MCF 10A (cell line): ENCODE data around the gene RAB5B. TPM values are rescaled to one million over a fixed set of nuclear protein-coding genes. Genes with fewer than 3 reads are reported as not detected.

ENCODE experiments used
- BruUV-seq: library from RNA; stranded (reverse); fragments of 400-500 nt; replicated peaks from 2 replicates; lab custom pipeline; 2021; lab: Mats Ljungman, UMichigan
- CTCF ChIA-PET: fragments of 300-600 bp; sonication (Branson Sonifier 250); formaldehyde crosslinking; extraction: SDS; loops from one replicate; lab custom pipeline; 2021; ENCODE audit warnings: antibody characterized with exemption, inconsistent platforms; lab: Yijun Ruan, JAX
- POLR2A ChIA-PET: fragments of 300-600, 350-650 bp; sonication (Branson Sonifier 250); formaldehyde crosslinking; extraction: SDS; loops from one replicate; lab custom pipeline; 2020; ENCODE audit warnings: antibody characterized with exemption, inconsistent platforms; lab: Yijun Ruan, JAX
- DNase-seq: peaks from one replicate; pipeline ENCODE4 v3.0.0-alpha.2; 2018; ENCODE audit not compliant: unreplicated experiment
- H3K27ac Mint-ChIP-seq: one replicate; pipeline ENCODE4 v1.8.0; 2022; ENCODE audit warnings: mild to moderate bottlenecking, low read depth, mixed read lengths; ENCODE audit not compliant: unreplicated experiment
- H3K27me3 Mint-ChIP-seq: one replicate; pipeline ENCODE4 v1.8.0; 2022; ENCODE audit warnings: mixed read lengths; ENCODE audit not compliant: insufficient read depth, unreplicated experiment
- H3K36me3 Mint-ChIP-seq: one replicate; pipeline ENCODE4 v1.8.0; 2022; ENCODE audit warnings: mild to moderate bottlenecking, moderate library complexity, mixed read lengths; ENCODE audit not compliant: insufficient read depth, unreplicated experiment
- H3K4me1 Mint-ChIP-seq: one replicate; pipeline ENCODE4 v1.8.0; 2022; ENCODE audit warnings: mixed read lengths; ENCODE audit not compliant: insufficient read depth, unreplicated experiment
- H3K4me3 Mint-ChIP-seq: one replicate; pipeline ENCODE4 v1.8.0; 2022; ENCODE audit warnings: mild to moderate bottlenecking, moderate library complexity, mixed read lengths; ENCODE audit not compliant: unreplicated experiment
- H3K9me3 Mint-ChIP-seq: one replicate; pipeline ENCODE4 v1.8.0; 2022; ENCODE audit warnings: mixed read lengths; ENCODE audit not compliant: unreplicated experiment
- CTCF ChIP-seq: fragments of 200-600 bp; IDR thresholded peaks from one replicate; pipeline ENCODE4 v1.8.0; 2022; ENCODE audit warnings: antibody characterized with exemption, mild to moderate bottlenecking; ENCODE audit not compliant: unreplicated experiment
- intact Hi-C: fragments of 100-400 bp; cut with micrococcal nuclease; formaldehyde crosslinking; loops from 2 replicates; pipeline ENCODE4 v1.14.1; 2022
- total RNA-seq: library from RNA; stranded (reverse); gene quantifications from 2 replicates; pipeline ENCODE4 v1.2.3, GENCODE V29; 2022

RAB5B gene
- total RNA-seq, 1 experiment from 2014 or later: 67.4 TPM

- H3K4me3 Mint-ChIP-seq: no peak overlapping the region
- no TSS peak for BruUV-seq
- ChIA-PET CTCF (interaction anchor here (0.6 to 5.0 kb wide), 33 partner anchors 10 to 261 kb away, joined by 3 to 80 read pairs (median 4); partner anchors contain the start of genes ESYT1, ORMDL2, RAB5B and SARNP), POLR2A (interaction anchor here (0.6 to 5.0 kb wide), 14 partner anchors 10 to 257 kb away, joined by 3 to 71 read pairs (median 14); partner anchors contain the start of genes ESYT1, PA2G4 and RAB5B)
- H3K27ac Mint-ChIP-seq: no peak overlapping the region
- intact Hi-C loops: no loop called here
- no peaks in the 10 kb centered on the region for H3K27me3 Mint-ChIP-seq
- peaks cover 38% of the 10 kb centered on the region for H3K36me3 Mint-ChIP-seq
- no peaks in the 10 kb centered on the region for H3K9me3 Mint-ChIP-seq
- no peak for DNase-seq
- no peak for TF ChIP-seq CTCF
- peaks cover 12% of the 10 kb centered on the region for H3K4me1 Mint-ChIP-seq
These were observed 21.5 kb downstream of the RAB5B start for GRCh38 chr12:55995366-55995765.

GRCh38 chr12:55996201-55996714, 22.4 kb downstream of the RAB5B start:
- POLR2A ChIA-PET: interaction anchor here (0.5 to 5.0 kb wide), 27 partner anchors 8 to 327 kb away, joined by 3 to 71 read pairs (median 5); partner anchors contain the start of genes CD63, ESYT1, ORMDL2 and PA2G4
- TF ChIP-seq CTCF: peak; percentile 74
- Mint-ChIP-seq H3K4me1 (peaks cover 12% of the 10 kb centered on the region), H3K27me3 (no peaks in the 10 kb centered on the region), H3K27ac (peak overlapping the region; percentile 28), H3K36me3 (peaks cover 29% of the 10 kb centered on the region), H3K9me3 (no peaks in the 10 kb centered on the region), H3K4me3 (peak overlapping the region; percentile 92)
- CTCF ChIA-PET: interaction anchor here (0.6 to 5.0 kb wide), 32 partner anchors 9 to 267 kb away, joined by 3 to 80 read pairs (median 5); partner anchors contain the start of genes ORMDL2, RAB5B and SARNP
- intact Hi-C loops: loop anchor here (1.0 to 2.0 kb wide), 4 partner anchors 33 to 121 kb away; partner anchors contain the start of genes RPL41 and RPS26
- BruUV-seq: no TSS peak
- DNase-seq: peak; percentile 81

GRCh38 chr12:55996715-55997534, 23.0 kb downstream of the RAB5B start, which contains the start of gene SUOX:
Gene SUOX (plus strand): TSS chr12:55997276. CDS start chr12:56002222, 4,946 bp downstream.
- H3K27ac Mint-ChIP-seq: peak within 1 kb of the TSS; percentile 28
- POLR2A ChIA-PET: interaction anchor here (0.6 to 5.0 kb wide), 30 partner anchors 9 to 416 kb away, joined by 3 to 71 read pairs (median 6); partner anchors contain the start of genes CD63, DNAJC14, ERBB3 and ESYT1
- DNase-seq: peak; percentile 98
- peaks cover 12% of the 10 kb centered on the region for H3K4me1 Mint-ChIP-seq
- peak within 1 kb of the TSS; percentile 92 for H3K4me3 Mint-ChIP-seq
- no TSS peak for BruUV-seq
- no peaks in the 10 kb centered on the region for H3K9me3 Mint-ChIP-seq
- H3K27me3 Mint-ChIP-seq: no peaks in the 10 kb centered on the region
- no peak for TF ChIP-seq CTCF
- H3K36me3 Mint-ChIP-seq: peaks cover 25% of the 10 kb centered on the region
- intact Hi-C loops: loop anchor here (1.0 to 2.0 kb wide), 4 partner anchors 32 to 120 kb away; partner anchors contain the start of genes RPL41 and RPS26
- CTCF ChIA-PET: interaction anchor here (0.5 to 5.0 kb wide), 28 partner anchors 10 to 263 kb away, joined by 3 to 80 read pairs (median 6); partner anchors contain the start of genes ORMDL2, PA2G4, RAB5B and SARNP
